Hepatic stellate cell (primary cell): ENCODE measurements around the gene HCAR2.
"Not testable (repeated sequence)": the region's sequence is repeated elsewhere in the genome, so short reads cannot be mapped to it uniquely, and the experiment has no call there.

ENCODE experiments used
- DNase-seq: peaks from one replicate; pipeline ENCODE4 v3.0.0; 2011; ENCODE audit warnings: low spot score

HCAR2 gene

GRCh38 chr12:122665349-122665748 lies 37.8 kb downstream of the HCAR2 start:
- no peak for DNase-seq

- DNase-seq = no peak
Observed at GRCh38 chr12:122661938-122662337, 41.2 kb downstream of the HCAR2 start.

- no peak for DNase-seq
Observed at GRCh38 chr12:122661246-122661645, 41.9 kb downstream of the HCAR2 start.

- DNase-seq = no peak
Observed at GRCh38 chr12:122659579-122659978, 43.6 kb downstream of the HCAR2 start.

- no peak for DNase-seq
Observed at GRCh38 chr12:122656298-122656697, 46.9 kb downstream of the HCAR2 start.

GRCh38 chr12:122653291-122653690 lies 49.9 kb downstream of the HCAR2 start:
- DNase-seq = not testable (repeated sequence)

- DNase-seq = no peak
Observed at GRCh38 chr12:122651520-122652224, 51.5 kb downstream of the HCAR2 start.
